Endothelial cell of umbilical vein (primary cell): ENCODE results near the gene CCR9.

Experiments
- EZH2 ChIP-seq: IDR thresholded peaks from 2 replicates; pipeline ENCODE4 v1.6.1; 2012; ENCODE audit warnings: borderline replicate concordance, low read depth, mild to moderate bottlenecking, moderate library complexity, low read length, inconsistent platforms; ENCODE audit not compliant: severe bottlenecking
- FOS ChIP-seq: IDR thresholded peaks from 2 replicates; pipeline ENCODE4 v1.6.1; 2011; ENCODE audit warnings: mild to moderate bottlenecking, low read length, moderate library complexity, borderline replicate concordance; ENCODE audit not compliant: insufficient read depth
- POLR2A ChIP-seq: IDR thresholded peaks from 2 replicates; pipeline ENCODE4 v1.6.1; 2012; ENCODE audit warnings: low read depth, mild to moderate bottlenecking, control low read depth, low read length
- POLR2AphosphoS5 ChIP-seq: IDR thresholded peaks from 2 replicates; pipeline ENCODE4 v1.6.1; 2012; ENCODE audit warnings: low read depth, mild to moderate bottlenecking, control low read depth, low read length, moderate library complexity; ENCODE audit not compliant: insufficient read depth
- TF ChIP-seq, protein P1 (sequence below), 2 donors: IDR thresholded peaks; 1 replicate in 1 of 2; 2 replicates in 1 of 2; pipeline ENCODE4 v1.5.1; 2011; ENCODE audit warnings: low read length in 2 of 2, mild to moderate bottlenecking in 2 of 2, moderate library complexity in 2 of 2, control low read depth in 1 of 2, inconsistent platforms in 1 of 2, low read depth in 1 of 2; ENCODE audit not compliant: insufficient read depth in 1 of 2; ENCODE audit errors: extremely low read depth in 1 of 2

DNA sequence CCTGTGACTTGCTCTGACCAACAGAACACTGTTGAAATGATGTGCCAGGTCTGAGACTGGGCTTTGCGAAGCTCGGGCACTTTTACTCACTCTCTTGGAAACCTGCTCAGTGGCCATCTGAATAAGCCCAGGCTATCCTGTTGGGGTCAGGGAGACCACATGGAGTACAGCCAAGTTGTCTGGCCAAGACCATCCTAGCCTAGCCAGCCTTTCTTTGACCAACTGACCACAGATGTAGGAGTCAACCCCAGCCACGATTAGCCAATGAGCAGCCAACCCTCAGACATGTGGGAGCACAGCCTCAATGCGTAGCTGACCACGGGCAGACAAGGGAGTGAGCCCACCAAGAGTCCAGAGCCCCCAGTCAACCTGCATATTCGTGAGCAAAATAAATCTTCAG lies 26.1 kb downstream of the CCR9 start:
- no peak for TF ChIP-seq EZH2
- TF ChIP-seq FOS: no peak
- TF ChIP-seq POLR2A: no peak
- TF ChIP-seq POLR2AphosphoS5: no peak
- TF ChIP-seq, protein P1, sequence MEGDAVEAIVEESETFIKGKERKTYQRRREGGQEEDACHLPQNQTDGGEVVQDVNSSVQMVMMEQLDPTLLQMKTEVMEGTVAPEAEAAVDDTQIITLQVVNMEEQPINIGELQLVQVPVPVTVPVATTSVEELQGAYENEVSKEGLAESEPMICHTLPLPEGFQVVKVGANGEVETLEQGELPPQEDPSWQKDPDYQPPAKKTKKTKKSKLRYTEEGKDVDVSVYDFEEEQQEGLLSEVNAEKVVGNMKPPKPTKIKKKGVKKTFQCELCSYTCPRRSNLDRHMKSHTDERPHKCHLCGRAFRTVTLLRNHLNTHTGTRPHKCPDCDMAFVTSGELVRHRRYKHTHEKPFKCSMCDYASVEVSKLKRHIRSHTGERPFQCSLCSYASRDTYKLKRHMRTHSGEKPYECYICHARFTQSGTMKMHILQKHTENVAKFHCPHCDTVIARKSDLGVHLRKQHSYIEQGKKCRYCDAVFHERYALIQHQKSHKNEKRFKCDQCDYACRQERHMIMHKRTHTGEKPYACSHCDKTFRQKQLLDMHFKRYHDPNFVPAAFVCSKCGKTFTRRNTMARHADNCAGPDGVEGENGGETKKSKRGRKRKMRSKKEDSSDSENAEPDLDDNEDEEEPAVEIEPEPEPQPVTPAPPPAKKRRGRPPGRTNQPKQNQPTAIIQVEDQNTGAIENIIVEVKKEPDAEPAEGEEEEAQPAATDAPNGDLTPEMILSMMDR (IDR thresholded peaks at IDR 0.05; ENCODE audit: extremely low read depth in 1 of 2, insufficient read depth in 1 of 2, low read depth in 1 of 2, low read length in 2 of 2): no peak
